Measurements from ENCODE around the gene PARD3.

Gene PARD3

GRCh38 chr10:34679177-34679576 lies 135.9 kb downstream of the PARD3 start:
- H3K9ac ChIP-seq (ENCODE audit: low read depth, low read length) = no peak overlapping the region

GRCh38 chr10:34677591-34677990 lies 137.5 kb downstream of the PARD3 start:
- peaks cover 26% of the 10 kb centered on the region; the same call in 1 of the 2 replicates for H4K20me1 ChIP-seq (ENCODE audit: insufficient read depth, low read length)
- no peaks in the 10 kb centered on the region for H3K36me3 ChIP-seq (ENCODE audit: insufficient read depth, low read length)
- TF ChIP-seq CTCF (IDR thresholded peaks at IDR 0.05; ENCODE audit: borderline replicate concordance, extremely low read depth, low read length, poor library complexity, severe bottlenecking) = peak; percentile 43
- TF ChIP-seq EZH2 (IDR thresholded peaks at IDR 0.05; ENCODE audit: borderline replicate concordance, low read depth, low read length, severe bottlenecking) = no peak
- no peak overlapping the region for H3K4me2 ChIP-seq (ENCODE audit: insufficient read depth, low read length)
- H3K9ac ChIP-seq (ENCODE audit: low read depth, low read length) = no peak overlapping the region
- ATAC-seq (ENCODE audit: insufficient read depth, low read depth) = no peak
- H3K9me3 ChIP-seq (ENCODE audit: insufficient read depth, low read length, severe bottlenecking) = no peaks in the 10 kb centered on the region
- DNase-seq = no peak
- H3K4me3 ChIP-seq (ENCODE audit: low read depth in 1 of 2, low read length in 2 of 2) = no peak overlapping the region
- H2AFZ ChIP-seq (ENCODE audit: low read depth, low read length) = no peak overlapping the region
- no peak overlapping the region for H3K27ac ChIP-seq (ENCODE audit: low read length)
- H3K4me1 ChIP-seq (ENCODE audit: insufficient read depth, low read length) = no peaks in the 10 kb centered on the region
- peaks cover 78% of the 10 kb centered on the region for H3K79me2 ChIP-seq (ENCODE audit: insufficient read depth, low read length)
- H3K27me3 ChIP-seq (ENCODE audit: insufficient read depth, low read length, poor library complexity) = no peaks in the 10 kb centered on the region

More at GRCh38 chr10:34679177-34679576, 135.9 kb downstream of the PARD3 start:
- DNase-seq (no peak), ATAC-seq (ENCODE audit: insufficient read depth, low read depth) (no peak)
- no peaks in the 10 kb centered on the region for H3K36me3 ChIP-seq (ENCODE audit: insufficient read depth, low read length)
- H2AFZ ChIP-seq (ENCODE audit: low read depth, low read length) = no peak overlapping the region
- peaks cover 35% of the 10 kb centered on the region; the same call in 1 of the 2 replicates for H4K20me1 ChIP-seq (ENCODE audit: insufficient read depth, low read length)
- H3K4me2 ChIP-seq (ENCODE audit: insufficient read depth, low read length) = no peak overlapping the region
- H3K4me3 ChIP-seq (ENCODE audit: low read depth in 1 of 2, low read length in 2 of 2) = no peak overlapping the region
- no peaks in the 10 kb centered on the region for H3K27me3 ChIP-seq (ENCODE audit: insufficient read depth, low read length, poor library complexity)
- H3K9me3 ChIP-seq (ENCODE audit: insufficient read depth, low read length, severe bottlenecking) = no peaks in the 10 kb centered on the region
- H3K4me1 ChIP-seq (ENCODE audit: insufficient read depth, low read length) = no peaks in the 10 kb centered on the region
- TF ChIP-seq EZH2 (IDR thresholded peaks at IDR 0.05; ENCODE audit: borderline replicate concordance, low read depth, low read length, severe bottlenecking) = no peak
- no peak for TF ChIP-seq CTCF (IDR thresholded peaks at IDR 0.05; ENCODE audit: borderline replicate concordance, extremely low read depth, low read length, poor library complexity, severe bottlenecking)
- H3K27ac ChIP-seq (ENCODE audit: low read length) = no peak overlapping the region
- peaks cover 78% of the 10 kb centered on the region for H3K79me2 ChIP-seq (ENCODE audit: insufficient read depth, low read length)

- Histone ChIP-seq H3K9ac (ENCODE audit: low read depth, low read length) (no peak overlapping the region), H3K4me1 (ENCODE audit: insufficient read depth, low read length) (no peaks in the 10 kb centered on the region), H3K4me2 (ENCODE audit: insufficient read depth, low read length) (no peak overlapping the region), H3K27ac (ENCODE audit: low read length) (no peak overlapping the region), H3K79me2 (ENCODE audit: insufficient read depth, low read length) (peaks cover 78% of the 10 kb centered on the region), H3K4me3 (ENCODE audit: low read depth in 1 of 2, low read length in 2 of 2) (no peak overlapping the region), H4K20me1 (ENCODE audit: insufficient read depth, low read length) (peaks cover 26% of the 10 kb centered on the region; the same call in 1 of the 2 replicates), H3K9me3 (ENCODE audit: insufficient read depth, low read length, severe bottlenecking) (no peaks in the 10 kb centered on the region), H2AFZ (ENCODE audit: low read depth, low read length) (no peak overlapping the region), H3K27me3 (ENCODE audit: insufficient read depth, low read length, poor library complexity) (no peaks in the 10 kb centered on the region), H3K36me3 (ENCODE audit: insufficient read depth, low read length) (no peaks in the 10 kb centered on the region)
- TF ChIP-seq EZH2 (IDR thresholded peaks at IDR 0.05; ENCODE audit: borderline replicate concordance, low read depth, low read length, severe bottlenecking) (no peak), CTCF (IDR thresholded peaks at IDR 0.05; ENCODE audit: borderline replicate concordance, extremely low read depth, low read length, poor library complexity, severe bottlenecking) (no peak)
- ATAC-seq (ENCODE audit: insufficient read depth, low read depth) = no peak
- DNase-seq = no peak
These were observed 138.0 kb downstream of the PARD3 start for GRCh38 chr10:34677132-34677531.

GRCh38 chr10:34674176-34674575 lies 140.9 kb downstream of the PARD3 start:
- no peak overlapping the region for H3K27ac ChIP-seq (ENCODE audit: low read length)
- H3K36me3 ChIP-seq (ENCODE audit: insufficient read depth, low read length) = no peaks in the 10 kb centered on the region
- TF ChIP-seq EZH2 (IDR thresholded peaks at IDR 0.05; ENCODE audit: borderline replicate concordance, low read depth, low read length, severe bottlenecking) (no peak), CTCF (IDR thresholded peaks at IDR 0.05; ENCODE audit: borderline replicate concordance, extremely low read depth, low read length, poor library complexity, severe bottlenecking) (no peak)
- peaks cover 6% of the 10 kb centered on the region; the same call in 1 of the 2 replicates for H3K4me1 ChIP-seq (ENCODE audit: insufficient read depth, low read length)
- H3K27me3 ChIP-seq (ENCODE audit: insufficient read depth, low read length, poor library complexity) = no peaks in the 10 kb centered on the region
- H2AFZ ChIP-seq (ENCODE audit: low read depth, low read length) = no peak overlapping the region
- H3K4me2 ChIP-seq (ENCODE audit: insufficient read depth, low read length) = no peak overlapping the region
- peaks cover 35% of the 10 kb centered on the region for H4K20me1 ChIP-seq (ENCODE audit: insufficient read depth, low read length)
- DNase-seq (peak; percentile 50), ATAC-seq (ENCODE audit: insufficient read depth, low read depth) (peak; percentile 88)
- no peak overlapping the region for H3K9ac ChIP-seq (ENCODE audit: low read depth, low read length)
- no peaks in the 10 kb centered on the region for H3K9me3 ChIP-seq (ENCODE audit: insufficient read depth, low read length, severe bottlenecking)
- peaks cover 84% of the 10 kb centered on the region for H3K79me2 ChIP-seq (ENCODE audit: insufficient read depth, low read length)
- H3K4me3 ChIP-seq (ENCODE audit: low read depth in 1 of 2, low read length in 2 of 2) = no peak overlapping the region
